ENCODE data around the gene TLCD2. TPM values are rescaled to one million over a fixed set of nuclear protein-coding genes. Genes with fewer than 3 reads are reported as not detected.

Gene TLCD2
- total and polyA plus RNA-seq, 9 of the 15 experiments (the other 6 are each of a cell fraction or from before 2014, with no cell fraction given), result 0.10 to 0.89 (median 0.58) TPM

DNA sequence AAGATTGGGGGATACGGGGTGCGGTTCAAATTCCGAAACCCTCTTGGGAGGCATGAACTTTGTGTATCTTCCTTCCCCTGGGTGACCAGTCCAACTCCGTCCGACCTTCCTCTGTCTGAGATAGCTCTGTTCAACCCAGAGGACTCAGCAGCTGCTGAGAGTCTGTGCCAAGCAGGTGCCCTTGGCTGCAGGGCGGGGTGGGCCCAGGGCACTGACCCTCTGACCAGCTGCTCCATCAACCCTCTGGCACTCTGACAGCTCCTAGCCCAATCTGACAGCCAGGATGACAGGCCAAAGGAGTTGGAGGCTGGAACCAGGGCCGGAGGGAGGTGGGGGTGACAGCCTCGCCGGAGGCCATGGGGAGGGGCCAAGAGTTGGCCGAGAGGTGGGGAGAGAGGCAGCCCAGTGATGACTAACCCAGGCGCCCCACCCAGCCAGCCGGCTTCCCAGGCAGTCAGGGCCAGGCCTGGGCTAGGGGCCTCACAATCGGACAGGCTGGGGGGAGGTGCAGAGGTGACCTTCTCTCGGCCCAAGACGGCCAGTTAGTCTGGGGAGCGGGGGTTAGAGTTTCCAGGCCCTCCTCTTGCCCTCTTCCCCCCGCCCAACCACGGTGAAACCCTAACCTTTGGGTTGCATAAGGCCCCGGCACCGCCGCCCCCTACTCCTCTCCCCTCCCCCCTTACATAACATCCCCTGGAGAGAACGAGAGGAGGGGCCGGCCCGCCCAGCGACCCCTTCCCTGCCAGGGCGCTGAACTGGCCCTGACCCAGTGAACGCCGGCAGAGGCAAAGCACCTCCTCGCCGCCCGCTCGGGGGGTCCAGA, 5.0 kb upstream of the TLCD2 start:
- Histone ChIP-seq H3K27me3 (ENCODE audit: control insufficient read depth in 2 of 2, insufficient read depth in 2 of 2, low read length in 2 of 2) (no peaks in the 10 kb centered on the region), H3K4me2 (ENCODE audit: insufficient read depth, low read length) (peak overlapping the region; percentile 89), H3K4me3 (peak overlapping the region; percentile 85), H3K79me2 (ENCODE audit: control insufficient read depth, insufficient read depth, low read length) (peaks cover 44% of the 10 kb centered on the region), H3K9me1 (ENCODE audit: control insufficient read depth, insufficient read depth, low read length) (no peaks in the 10 kb centered on the region), H3K27ac (ENCODE audit: extremely low read depth, low read depth, low read length) (peak overlapping the region; percentile 88), H3K9me3 (replicated peaks; ENCODE audit: control insufficient read depth, insufficient read depth, low read depth, low read length) (no peaks in the 10 kb centered on the region), H3K36me3 (ENCODE audit: control insufficient read depth, insufficient read depth, low read length) (peaks cover 25% of the 10 kb centered on the region; the same call in 2 of the 3 replicates), H3K4me1 (replicated peaks in 1 of 2; ENCODE audit: control insufficient read depth in 2 of 2, insufficient read depth in 2 of 2, low read length in 2 of 2) (peaks cover 44 to 60% of the 10 kb centered on the region in 2 experiments), H4K20me1 (replicated peaks; ENCODE audit: control insufficient read depth, insufficient read depth, low read length) (0 out of 2 replicates have a peak, but pooled peaks cover 3% of the 10 kb centered on the region), H3K9ac (ENCODE audit: insufficient read depth in 1 of 2, low read depth in 2 of 2, low read length in 2 of 2) (peak overlapping the region; percentile 70 to 90), H2AFZ (ENCODE audit: low read depth, low read length) (peak overlapping the region; percentile 53; the same call in 1 of the 2 replicates)
- CTCF ChIA-PET (ENCODE audit: low intra/inter-chr PET ratio), result no interaction called here
- 3% methylated on average over 8 of the region's 32 CpGs for WGBS (ENCODE audit: insufficient coverage, low coverage, missing lambda C conversion rate)
- intact Hi-C loops (cut with micrococcal nuclease) (loop anchor here (5.0 kb wide), 3 partner anchors 33 to 317 kb away; partner anchors contain the start of genes DPH1, PRPF8 and SERPINF1), in situ Hi-C loops (cut with MboI) (loop anchor here (5.0 to 10.0 kb wide), 2 partner anchors 43 to 320 kb away; partner anchors contain the start of gene DPH1)
- FAIRE-seq, result peak; percentile 79
- peak; percentile 71 for ATAC-seq
- DNase-seq (ENCODE audit: extremely low read depth in 1 of 4, low spot score in 3 of 4), result peak; percentile 61 to 93 (median 73)
- POLR2A ChIA-PET, result interaction anchor here (0.6 to 3.8 kb wide), 9 partner anchors 10 to 1826 kb away, joined by 3 to 25 read pairs (median 3); partner anchors contain the start of genes PRPF8 and RILP
- BruUV-seq (replicated peaks), result no TSS peak
- TF ChIP-seq, protein P1, sequence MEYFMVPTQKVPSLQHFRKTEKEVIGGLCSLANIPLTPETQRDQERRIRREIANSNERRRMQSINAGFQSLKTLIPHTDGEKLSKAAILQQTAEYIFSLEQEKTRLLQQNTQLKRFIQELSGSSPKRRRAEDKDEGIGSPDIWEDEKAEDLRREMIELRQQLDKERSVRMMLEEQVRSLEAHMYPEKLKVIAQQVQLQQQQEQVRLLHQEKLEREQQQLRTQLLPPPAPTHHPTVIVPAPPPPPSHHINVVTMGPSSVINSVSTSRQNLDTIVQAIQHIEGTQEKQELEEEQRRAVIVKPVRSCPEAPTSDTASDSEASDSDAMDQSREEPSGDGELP (CRISPR knock-in tag; IDR thresholded peaks at IDR 0.05; ENCODE audit: borderline replicate concordance), result peak; percentile 90
- TF ChIP-seq NELFE (IDR thresholded peaks at IDR 0.05; ENCODE audit: insufficient read depth, insufficient read length) (no peak), ZNF445 (CRISPR knock-in tag; IDR thresholded peaks at IDR 0.05; ENCODE audit: low read depth) (no peak), HNRNPLL (IDR thresholded peaks at IDR 0.05; ENCODE audit: low read depth, low read length, poor library complexity, severe bottlenecking) (no peak), FOXJ2 (tag; IDR thresholded peaks at IDR 0.05) (no peak), SOX6 (IDR thresholded peaks at IDR 0.05) (no peak), MCM3 (IDR thresholded peaks at IDR 0.05) (no peak), DMBX1 (CRISPR knock-in tag; IDR thresholded peaks at IDR 0.05; ENCODE audit: borderline replicate concordance) (no peak)
- TF ChIP-seq, protein P2, sequence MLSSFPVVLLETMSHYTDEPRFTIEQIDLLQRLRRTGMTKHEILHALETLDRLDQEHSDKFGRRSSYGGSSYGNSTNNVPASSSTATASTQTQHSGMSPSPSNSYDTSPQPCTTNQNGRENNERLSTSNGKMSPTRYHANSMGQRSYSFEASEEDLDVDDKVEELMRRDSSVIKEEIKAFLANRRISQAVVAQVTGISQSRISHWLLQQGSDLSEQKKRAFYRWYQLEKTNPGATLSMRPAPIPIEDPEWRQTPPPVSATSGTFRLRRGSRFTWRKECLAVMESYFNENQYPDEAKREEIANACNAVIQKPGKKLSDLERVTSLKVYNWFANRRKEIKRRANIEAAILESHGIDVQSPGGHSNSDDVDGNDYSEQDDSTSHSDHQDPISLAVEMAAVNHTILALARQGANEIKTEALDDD (IDR thresholded peaks at IDR 0.05), result peak; percentile 85
- TF ChIP-seq, protein P3, sequence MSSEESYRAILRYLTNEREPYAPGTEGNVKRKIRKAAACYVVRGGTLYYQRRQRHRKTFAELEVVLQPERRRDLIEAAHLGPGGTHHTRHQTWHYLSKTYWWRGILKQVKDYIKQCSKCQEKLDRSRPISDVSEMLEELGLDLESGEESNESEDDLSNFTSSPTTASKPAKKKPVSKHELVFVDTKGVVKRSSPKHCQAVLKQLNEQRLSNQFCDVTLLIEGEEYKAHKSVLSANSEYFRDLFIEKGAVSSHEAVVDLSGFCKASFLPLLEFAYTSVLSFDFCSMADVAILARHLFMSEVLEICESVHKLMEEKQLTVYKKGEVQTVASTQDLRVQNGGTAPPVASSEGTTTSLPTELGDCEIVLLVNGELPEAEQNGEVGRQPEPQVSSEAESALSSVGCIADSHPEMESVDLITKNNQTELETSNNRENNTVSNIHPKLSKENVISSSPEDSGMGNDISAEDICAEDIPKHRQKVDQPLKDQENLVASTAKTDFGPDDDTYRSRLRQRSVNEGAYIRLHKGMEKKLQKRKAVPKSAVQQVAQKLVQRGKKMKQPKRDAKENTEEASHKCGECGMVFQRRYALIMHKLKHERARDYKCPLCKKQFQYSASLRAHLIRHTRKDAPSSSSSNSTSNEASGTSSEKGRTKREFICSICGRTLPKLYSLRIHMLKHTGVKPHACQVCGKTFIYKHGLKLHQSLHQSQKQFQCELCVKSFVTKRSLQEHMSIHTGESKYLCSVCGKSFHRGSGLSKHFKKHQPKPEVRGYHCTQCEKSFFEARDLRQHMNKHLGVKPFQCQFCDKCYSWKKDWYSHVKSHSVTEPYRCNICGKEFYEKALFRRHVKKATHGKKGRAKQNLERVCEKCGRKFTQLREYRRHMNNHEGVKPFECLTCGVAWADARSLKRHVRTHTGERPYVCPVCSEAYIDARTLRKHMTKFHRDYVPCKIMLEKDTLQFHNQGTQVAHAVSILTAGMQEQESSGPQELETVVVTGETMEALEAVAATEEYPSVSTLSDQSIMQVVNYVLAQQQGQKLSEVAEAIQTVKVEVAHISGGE (CRISPR knock-in tag; IDR thresholded peaks at IDR 0.05), result no peak
- TF ChIP-seq, protein P4, sequence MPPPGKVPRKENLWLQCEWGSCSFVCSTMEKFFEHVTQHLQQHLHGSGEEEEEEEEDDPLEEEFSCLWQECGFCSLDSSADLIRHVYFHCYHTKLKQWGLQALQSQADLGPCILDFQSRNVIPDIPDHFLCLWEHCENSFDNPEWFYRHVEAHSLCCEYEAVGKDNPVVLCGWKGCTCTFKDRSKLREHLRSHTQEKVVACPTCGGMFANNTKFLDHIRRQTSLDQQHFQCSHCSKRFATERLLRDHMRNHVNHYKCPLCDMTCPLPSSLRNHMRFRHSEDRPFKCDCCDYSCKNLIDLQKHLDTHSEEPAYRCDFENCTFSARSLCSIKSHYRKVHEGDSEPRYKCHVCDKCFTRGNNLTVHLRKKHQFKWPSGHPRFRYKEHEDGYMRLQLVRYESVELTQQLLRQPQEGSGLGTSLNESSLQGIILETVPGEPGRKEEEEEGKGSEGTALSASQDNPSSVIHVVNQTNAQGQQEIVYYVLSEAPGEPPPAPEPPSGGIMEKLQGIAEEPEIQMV (tag; conservative IDR thresholded peaks at IDR 0.05; ENCODE audit: low read depth), result no peak
